Gastrocnemius medialis (tissue), 4 donors: ENCODE measurements around the gene ZBED4. TPM values are rescaled to one million over a fixed set of nuclear protein-coding genes. Genes with fewer than 3 reads are reported as not detected.

Source experiments
- ATAC-seq, 2 donors: fragments of 150-250 bp; one replicate each; pipeline ENCODE4 v1.9.1; 2016
- DNase-seq, 2 donors: peaks; one replicate each; pipeline ENCODE4 v3.0.0-alpha.2; 2019
- H3K27ac ChIP-seq, 4 donors: fragments of 200-600 bp; sonication (generic); 1 replicate in 1 of 4; 2 replicates in 3 of 4; pipeline ENCODE4 v1.5.1; 2016 to 2018; ENCODE audit warnings: mild to moderate bottlenecking in 2 of 4, moderate library complexity in 1 of 4
- H3K27me3 ChIP-seq, 3 donors: fragments of 200-600 bp; sonication (generic) in 2 of 3; 1 replicate in 1 of 3; 2 replicates in 2 of 3; pipeline versions ENCODE4 v1.5.1 to v1.6.0; 2016 to 2019; ENCODE audit warnings: mild to moderate bottlenecking in 1 of 3, moderate library complexity in 1 of 3
- H3K36me3 ChIP-seq, 2 donors: fragments of 200-600 bp; sonication (generic) in 1 of 2; one replicate each; pipeline ENCODE4 v1.5.1; 2017 to 2018
- H3K4me1 ChIP-seq, 2 donors: fragments of 200-600 bp; sonication (generic) in 1 of 2; one replicate each; pipeline ENCODE4 v1.5.1; 2016 to 2017; ENCODE audit warnings: mild to moderate bottlenecking in 2 of 2
- H3K4me3 ChIP-seq, 4 donors: fragments of 200-600 bp; sonication (generic) in 3 of 4; 1 replicate in 1 of 4; 2 replicates in 3 of 4; pipeline ENCODE4 v1.5.1; 2016 to 2019; ENCODE audit warnings: mild to moderate bottlenecking in 2 of 4
- H3K9me3 ChIP-seq, 3 donors: fragments of 200-600 bp; sonication (generic) in 2 of 3; 1 replicate in 1 of 3; 2 replicates in 2 of 3; pipeline ENCODE4 v1.5.1; 2016 to 2019
- CTCF ChIP-seq, 5 experiments: fragments of 450-650 bp in 3 of 5; fragments of 200-600 bp in 2 of 5; sonication (generic) in 2 of 5; IDR thresholded peaks in 4 of 5; conservative IDR thresholded peaks in 1 of 5; 1 replicate in 4 of 5; 2 replicates in 1 of 5; pipeline ENCODE4 v1.5.1; 2016 to 2019; ENCODE audit warnings: antibody characterized with exemption in 5 of 5, mild to moderate bottlenecking in 3 of 5, moderate library complexity in 3 of 5
- POLR2A ChIP-seq, 2 donors: fragments of 450-650 bp; IDR thresholded peaks; one replicate each; pipeline ENCODE4 v1.6.1; 2017; ENCODE audit warnings: antibody characterized with exemption in 2 of 2, mild to moderate bottlenecking in 2 of 2, moderate library complexity in 2 of 2
- in situ Hi-C, 4 donors: fragments of 200-750 bp; cut with MboI; loops; one replicate each; pipeline versions ENCODE4 v1.15.0 to v1.8.0; 2017; ENCODE audit warnings: low sequenced_read_pairs in 4 of 4
- intact Hi-C: fragments of 100-400 bp; cut with DNase I; formaldehyde crosslinking; loops from one replicate; pipeline ENCODE4 v1.15.1; 2023; ENCODE audit warnings: low total_unique reads
- total RNA-seq, 4 donors: library from RNA; depleted of rRNA; stranded (reverse); fragments of >200 nt; gene quantifications; one replicate each; pipeline versions ENCODE4 v1.1.0 to v1.2.3, GENCODE V29; 2016

The ZBED4 gene
- total RNA-seq, 4 donors from 2014 or later, result 6.7 to 8.4 (median 7.5) TPM

- no peak for ATAC-seq
- no peak for DNase-seq
- no peaks in the 10 kb centered on the region for H3K27me3 ChIP-seq
- in situ Hi-C loops (loop anchor here in 2 of 4 donors (10.0 kb wide), 2 partner anchors 61 to 141 kb away; partner anchors contain the start of gene ZBED4 (in 1 of the 2)), intact Hi-C loops (loop anchor here (1.0 to 5.0 kb wide), 2 partner anchors 88 to 128 kb away; partner anchors contain the start of gene BRD1)
- TF ChIP-seq POLR2A (IDR thresholded peaks at IDR 0.05) (no peak), CTCF (IDR thresholded peaks at IDR 0.05 in 4 of 5, conservative IDR thresholded peaks at IDR 0.05 in 1 of 5) (no peak)
- H3K9me3 ChIP-seq, result no peaks in the 10 kb centered on the region
- H3K27ac ChIP-seq, result no peak overlapping the region
- H3K4me3 ChIP-seq, result no peak overlapping the region
- H3K4me1 ChIP-seq, result peaks cover 13 to 19% of the 10 kb centered on the region in 2 donors
- H3K36me3 ChIP-seq, result peaks cover 0 to 22% of the 10 kb centered on the region in 2 donors
These were observed 62.0 kb downstream of the ZBED4 start for GRCh38 chr22:49915610-49916009.

GRCh38 chr22:49916831-49917230 lies 63.2 kb downstream of the ZBED4 start:
- Histone ChIP-seq H3K4me1 (peaks cover 13 to 19% of the 10 kb centered on the region in 2 donors), H3K36me3 (peaks cover 0 to 33% of the 10 kb centered on the region in 2 donors), H3K27ac (no peak overlapping the region), H3K27me3 (no peaks in the 10 kb centered on the region), H3K4me3 (no peak overlapping the region), H3K9me3 (no peaks in the 10 kb centered on the region)
- DNase-seq (no peak), ATAC-seq (no peak)
- intact Hi-C loops (loop anchor here (1.0 to 5.0 kb wide), 2 partner anchors 90 to 130 kb away; partner anchors contain the start of gene BRD1), in situ Hi-C loops (loop anchor here in 2 of 4 donors (10.0 kb wide), 2 partner anchors 62 to 142 kb away; partner anchors contain the start of gene ZBED4 (in 1 of the 2))
- TF ChIP-seq CTCF (IDR thresholded peaks at IDR 0.05 in 4 of 5, conservative IDR thresholded peaks at IDR 0.05 in 1 of 5) (no peak), POLR2A (IDR thresholded peaks at IDR 0.05) (no peak)

- no peaks in the 10 kb centered on the region for H3K27me3 ChIP-seq
- no peaks in the 10 kb centered on the region for H3K9me3 ChIP-seq
- intact Hi-C loops (loop anchor here (1.0 to 5.0 kb wide), 6 partner anchors 13 to 425 kb away; partner anchors contain the start of genes PIM3, PPP6R2 and ZBED4), in situ Hi-C loops (loop anchor here in 2 of 4 donors (10.0 kb wide), 2 partner anchors 63 to 143 kb away; partner anchors contain the start of gene ZBED4 (in 1 of the 2))
- H3K4me3 ChIP-seq, result peak within 1 kb of the TSS; percentile 71 to 89 (median 76)
- peak; percentile 97 to 98 for DNase-seq
- TF ChIP-seq POLR2A (IDR thresholded peaks at IDR 0.05) (peak; percentile 82 to 91), CTCF (IDR thresholded peaks at IDR 0.05 in 4 of 5, conservative IDR thresholded peaks at IDR 0.05 in 1 of 5) (peak in 1 of 5 experiments; percentile 21)
- H3K36me3 ChIP-seq, result peaks cover 0 to 26% of the 10 kb centered on the region in 2 donors
- peak within 1 kb of the TSS; percentile 83 to 98 (median 95) for H3K27ac ChIP-seq
- H3K4me1 ChIP-seq, result peaks cover 13 to 19% of the 10 kb centered on the region in 2 donors
- ATAC-seq, result peak; percentile 95 to 97
These were observed 64.6 kb downstream of the ZBED4 start, which contains the start of the genes ALG12 and CRELD2 for GRCh38 chr22:49917974-49918910. ALG12 (minus strand) TSS chr22:49918438; CDS start chr22:49913765, 4,673 bp downstream. CRELD2 (plus strand) TSS chr22:49918634; CDS start chr22:49918770, 136 bp downstream.
